Hepatocyte (in vitro differentiated cells): Measurements from ENCODE around the gene TRRAP. TPM values are rescaled to one million over a fixed set of nuclear protein-coding genes. Genes with fewer than 3 reads are reported as not detected.

Source experiments
- DNase-seq: peaks from one replicate; pipeline ENCODE4 v3.0.0-alpha.2; 2016; ENCODE audit warnings: low spot score
- H2AFZ ChIP-seq: fragments of 200-600 bp; sonication (generic); 2 replicates; pipeline ENCODE4 v1.6.0; 2016; ENCODE audit warnings: antibody characterized with exemption, mild to moderate bottlenecking
- H3K27ac ChIP-seq: fragments of 200-600 bp; sonication (generic); 2 replicates; pipeline ENCODE4 v1.5.1; 2016; ENCODE audit warnings: mild to moderate bottlenecking
- H3K27me3 ChIP-seq: fragments of 200-600 bp; sonication (generic); 2 replicates; pipeline ENCODE4 v1.6.1; 2016
- H3K36me3 ChIP-seq: fragments of 200-600 bp; sonication (generic); replicated peaks from 2 replicates; pipeline ENCODE4 v1.5.1; 2016; ENCODE audit warnings: low read depth; ENCODE audit not compliant: insufficient read depth
- H3K4me1 ChIP-seq: fragments of 200-600 bp; sonication (generic); 2 replicates; pipeline ENCODE4 v1.5.1; 2016; ENCODE audit warnings: mild to moderate bottlenecking, moderate library complexity; ENCODE audit not compliant: insufficient read depth
- H3K4me2 ChIP-seq: fragments of 200-600 bp; sonication (generic); 2 replicates; pipeline ENCODE4 v1.6.0; 2016
- H3K4me3 ChIP-seq: fragments of 200-600 bp; sonication (generic); 2 replicates; pipeline ENCODE4 v1.5.1; 2016; ENCODE audit warnings: mild to moderate bottlenecking
- H3K79me2 ChIP-seq: fragments of 200-600 bp; sonication (generic); 2 replicates; pipeline ENCODE4 v1.6.0; 2017; ENCODE audit warnings: mild to moderate bottlenecking
- H3K9me2 ChIP-seq: fragments of 200-600 bp; sonication (generic); replicated peaks from 2 replicates; pipeline ENCODE4 v1.6.0; 2017; ENCODE audit warnings: mild to moderate bottlenecking; ENCODE audit not compliant: insufficient read depth
- H3K9me3 ChIP-seq: fragments of 200-600 bp; sonication (generic); 2 replicates; pipeline ENCODE4 v1.5.1; 2016; ENCODE audit warnings: low read depth, mild to moderate bottlenecking
- H4K20me1 ChIP-seq: fragments of 200-600 bp; sonication (generic); 2 replicates; pipeline ENCODE4 v1.6.0; 2016; ENCODE audit warnings: mild to moderate bottlenecking; ENCODE audit not compliant: insufficient read depth, poor library complexity, severe bottlenecking
- CTCF ChIP-seq: fragments of 200-600 bp; sonication (generic); IDR thresholded peaks from 2 replicates; pipeline ENCODE4 v1.5.1; 2016; ENCODE audit warnings: antibody characterized with exemption, mild to moderate bottlenecking; ENCODE audit not compliant: poor library complexity
- EZH2 ChIP-seq: fragments of 200-600 bp; sonication (generic); IDR thresholded peaks from 2 replicates; pipeline ENCODE4 v1.6.1; 2016; ENCODE audit warnings: antibody characterized with exemption, mild to moderate bottlenecking, borderline replicate concordance
- EZH2phosphoT487 ChIP-seq: fragments of 200-600 bp; sonication (generic); IDR thresholded peaks from one replicate; pipeline ENCODE4 v1.6.1; 2018; ENCODE audit warnings: antibody characterized with exemption, mild to moderate bottlenecking, low read depth, moderate library complexity; ENCODE audit not compliant: unreplicated experiment, severe bottlenecking
- WGBS: methylation state at CpG from one replicate; pipeline ENCODE4 v1.1.6; 2016; ENCODE audit warnings: low lambda C conversion rate; ENCODE audit errors: missing lambda C conversion rate; 5-methylcytosine and 5-hydroxymethylcytosine counted together
- polyA plus RNA-seq: library from polyadenylated mRNA; unstranded; fragments of >200 nt; fragmentation: Nextera tagmentation; extraction: Ambion mirVana; gene quantifications from 2 replicates; pipeline ENCODE4 v1.2.1, GENCODE V29; 2016
- total RNA-seq: library from RNA; depleted of rRNA; stranded (reverse); fragments of >200 nt; gene quantifications from 2 replicates; pipeline ENCODE4 v1.2.3, GENCODE V29; 2014

The TRRAP gene
- total and polyA plus RNA-seq, 2 experiments from 2014 or later, result 6.1 to 25.1 TPM

- TF ChIP-seq CTCF, result peak; percentile 22
- no peak for TF ChIP-seq EZH2
- H3K4me2 ChIP-seq, result peak overlapping the region; percentile 95
- peak overlapping the region; percentile 98 for H3K27ac ChIP-seq
- H2AFZ ChIP-seq, result peak overlapping the region; percentile 85
- H3K79me2 ChIP-seq, result peaks cover 54% of the 10 kb centered on the region
- DNase-seq, result peak; percentile 77
- WGBS, result 10% methylated on average over 22 of the region's 29 CpGs
- H3K9me2 ChIP-seq, result no peaks in the 10 kb centered on the region
- peak overlapping the region; percentile 94 for H3K4me3 ChIP-seq
- no peaks in the 10 kb centered on the region for H3K4me1 ChIP-seq
- H4K20me1 ChIP-seq, result peaks cover 17% of the 10 kb centered on the region
- no peaks in the 10 kb centered on the region for H3K9me3 ChIP-seq
- no peaks in the 10 kb centered on the region for H3K27me3 ChIP-seq
- no peaks in the 10 kb centered on the region for H3K36me3 ChIP-seq
Measured at GRCh38 chr7:98879198-98879978, 1.1 kb downstream of the TRRAP start.

GRCh38 chr7:98879979-98880315, 1.6 kb downstream of the TRRAP start:
- Histone ChIP-seq H3K27ac (no peak overlapping the region), H3K4me3 (no peak overlapping the region)
- no peak for TF ChIP-seq CTCF
- no peak for TF ChIP-seq EZH2phosphoT487
- TF ChIP-seq EZH2, result no peak

GRCh38 chr7:98880485-98880884, 2.2 kb downstream of the TRRAP start:
- Histone ChIP-seq H3K27ac (no peak overlapping the region), H3K36me3 (no peaks in the 10 kb centered on the region), H4K20me1 (peaks cover 17% of the 10 kb centered on the region), H3K4me1 (no peaks in the 10 kb centered on the region), H3K4me2 (peak overlapping the region; percentile 95), H3K27me3 (no peaks in the 10 kb centered on the region), H3K79me2 (peaks cover 65% of the 10 kb centered on the region), H2AFZ (no peak overlapping the region), H3K9me2 (no peaks in the 10 kb centered on the region), H3K9me3 (no peaks in the 10 kb centered on the region), H3K4me3 (no peak overlapping the region)
- TF ChIP-seq EZH2, result no peak
- TF ChIP-seq CTCF, result no peak
- no peak for TF ChIP-seq EZH2phosphoT487
- no peak for DNase-seq
- WGBS, result 98% methylated on average over 8 of the region's 8 CpGs

More at GRCh38 chr7:98879979-98880315, 1.6 kb downstream of the TRRAP start:
- H3K4me2 ChIP-seq, result peak overlapping the region; percentile 95
- 78% methylated on average over 9 of the region's 9 CpGs for WGBS
- no peaks in the 10 kb centered on the region for H3K9me2 ChIP-seq
- no peaks in the 10 kb centered on the region for H3K27me3 ChIP-seq
- H3K79me2 ChIP-seq, result peaks cover 59% of the 10 kb centered on the region
- H4K20me1 ChIP-seq, result peaks cover 17% of the 10 kb centered on the region
- no peaks in the 10 kb centered on the region for H3K9me3 ChIP-seq
- no peaks in the 10 kb centered on the region for H3K4me1 ChIP-seq
- no peaks in the 10 kb centered on the region for H3K36me3 ChIP-seq
- no peak for DNase-seq
- no peak overlapping the region for H2AFZ ChIP-seq
